IPS-18a (cell line): Measurements from ENCODE around the gene ITSN1.

Source experiments
- H3K27ac ChIP-seq: one replicate; pipeline ENCODE4 v1.5.1; 2013; ENCODE audit warnings: low read length
- H3K27me3 ChIP-seq: one replicate; pipeline ENCODE4 v1.6.1; 2013; ENCODE audit warnings: mild to moderate bottlenecking, low read length; ENCODE audit not compliant: control insufficient read depth, insufficient read depth
- H3K36me3 ChIP-seq: one replicate; pipeline ENCODE4 v1.6.1; 2013; ENCODE audit warnings: low read depth, low read length; ENCODE audit not compliant: control insufficient read depth
- H3K4me1 ChIP-seq: one replicate; pipeline ENCODE4 v1.6.1; 2013; ENCODE audit warnings: low read depth, low read length; ENCODE audit not compliant: control insufficient read depth
- H3K4me3 ChIP-seq: one replicate; pipeline ENCODE4 v1.5.1; 2013; ENCODE audit warnings: low read length
- H3K9ac ChIP-seq: one replicate; pipeline ENCODE4 v1.6.1; 2013; ENCODE audit warnings: mild to moderate bottlenecking, low read length, moderate library complexity
- H3K9me3 ChIP-seq: one replicate; pipeline ENCODE4 v1.6.1; 2013; ENCODE audit warnings: low read depth, low read length; ENCODE audit not compliant: control insufficient read depth

ITSN1 gene

DNA sequence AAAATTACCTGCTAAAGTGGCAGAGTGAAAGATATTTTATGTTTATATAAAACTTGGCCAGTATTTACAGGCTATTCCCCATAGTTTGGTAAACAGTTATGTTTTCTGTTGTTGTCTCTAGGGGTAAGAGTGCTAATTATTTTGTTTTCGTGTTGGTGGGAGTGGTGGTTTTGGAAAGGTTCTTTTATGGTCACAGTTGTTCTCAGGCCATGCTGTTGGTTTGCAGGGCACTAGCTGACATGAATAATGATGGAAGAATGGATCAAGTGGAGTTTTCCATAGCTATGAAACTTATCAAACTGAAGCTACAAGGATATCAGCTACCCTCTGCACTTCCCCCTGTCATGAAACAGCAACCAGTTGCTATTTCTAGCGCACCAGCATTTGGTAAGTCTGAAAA, 92.5 kb downstream of the ITSN1 start:
- Histone ChIP-seq H3K27me3 (no peaks in the 10 kb centered on the region), H3K4me1 (peaks cover 10% of the 10 kb centered on the region), H3K9me3 (no peaks in the 10 kb centered on the region), H3K27ac (no peak overlapping the region), H3K9ac (no peak overlapping the region), H3K4me3 (no peak overlapping the region), H3K36me3 (peaks cover 15% of the 10 kb centered on the region)

DNA sequence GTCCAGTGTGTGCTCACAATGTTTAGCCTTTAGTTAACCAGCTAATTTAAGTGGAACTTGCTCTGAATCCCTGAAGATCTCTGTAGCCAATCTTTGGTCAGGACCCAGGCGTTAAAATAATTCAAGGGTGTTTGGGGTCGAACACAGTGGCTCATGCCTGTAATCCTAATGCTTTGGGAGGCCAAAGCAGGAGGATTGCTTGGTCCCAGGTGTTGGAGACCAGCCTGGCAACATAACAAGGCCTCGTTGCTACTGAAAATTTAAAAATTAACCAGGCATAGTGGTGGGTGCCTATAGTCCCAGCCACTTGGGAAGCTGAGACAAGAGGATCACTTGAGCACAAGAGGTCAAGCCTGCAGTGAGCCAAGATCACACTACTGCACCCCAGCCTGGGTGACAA, 94.3 kb downstream of the ITSN1 start:
- H3K9ac ChIP-seq, result no peak overlapping the region
- H3K9me3 ChIP-seq, result no peaks in the 10 kb centered on the region
- H3K27me3 ChIP-seq, result no peaks in the 10 kb centered on the region
- H3K4me3 ChIP-seq, result no peak overlapping the region
- H3K36me3 ChIP-seq, result peaks cover 15% of the 10 kb centered on the region
- peaks cover 8% of the 10 kb centered on the region for H3K4me1 ChIP-seq
- no peak overlapping the region for H3K27ac ChIP-seq

DNA sequence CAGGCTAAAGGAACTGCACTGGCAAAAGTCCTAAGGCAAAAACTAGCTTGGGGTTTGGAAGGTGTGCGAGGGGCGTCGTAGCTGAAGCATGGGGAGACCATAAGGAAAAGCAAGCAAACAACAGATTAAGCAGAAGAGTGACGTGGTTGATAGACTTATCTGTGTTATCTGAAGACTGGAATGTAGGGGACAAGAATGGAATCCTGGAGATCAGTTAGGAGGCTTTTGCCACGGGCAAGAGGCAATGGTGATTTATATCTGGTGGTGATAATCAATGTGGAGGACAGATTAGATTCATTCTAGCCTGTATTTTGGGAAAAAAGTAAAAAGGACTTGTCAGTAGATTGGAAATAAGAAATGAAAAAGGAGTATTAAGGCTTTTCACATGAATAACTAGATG, 97.4 kb downstream of the ITSN1 start:
- H3K9ac ChIP-seq, result no peak overlapping the region
- no peaks in the 10 kb centered on the region for H3K4me1 ChIP-seq
- peaks cover 16% of the 10 kb centered on the region for H3K36me3 ChIP-seq
- no peaks in the 10 kb centered on the region for H3K27me3 ChIP-seq
- no peaks in the 10 kb centered on the region for H3K9me3 ChIP-seq
- H3K4me3 ChIP-seq, result no peak overlapping the region
- no peak overlapping the region for H3K27ac ChIP-seq

DNA sequence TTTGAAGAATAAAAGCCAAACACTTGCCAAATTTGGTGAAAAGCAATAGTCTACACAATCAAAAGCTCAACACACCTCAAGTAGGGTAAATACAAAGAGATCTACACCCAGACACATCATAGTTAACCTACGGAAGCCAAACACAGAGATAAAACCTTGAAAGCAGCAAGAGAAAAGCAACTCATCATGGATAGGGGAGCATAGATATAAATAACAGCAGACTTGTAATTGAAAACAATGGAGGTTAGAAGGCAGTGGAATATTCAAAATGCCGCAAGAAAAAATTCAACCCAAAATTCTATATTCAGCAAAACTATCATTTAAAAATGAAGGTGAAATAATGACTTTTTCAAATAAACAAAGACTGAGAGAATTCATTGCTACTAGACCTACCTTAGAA, 105.1 kb downstream of the ITSN1 start:
- Histone ChIP-seq H3K9me3 (no peaks in the 10 kb centered on the region), H3K27ac (no peak overlapping the region), H3K9ac (no peak overlapping the region), H3K27me3 (no peaks in the 10 kb centered on the region), H3K4me1 (no peaks in the 10 kb centered on the region), H3K36me3 (peaks cover 26% of the 10 kb centered on the region), H3K4me3 (no peak overlapping the region)

DNA sequence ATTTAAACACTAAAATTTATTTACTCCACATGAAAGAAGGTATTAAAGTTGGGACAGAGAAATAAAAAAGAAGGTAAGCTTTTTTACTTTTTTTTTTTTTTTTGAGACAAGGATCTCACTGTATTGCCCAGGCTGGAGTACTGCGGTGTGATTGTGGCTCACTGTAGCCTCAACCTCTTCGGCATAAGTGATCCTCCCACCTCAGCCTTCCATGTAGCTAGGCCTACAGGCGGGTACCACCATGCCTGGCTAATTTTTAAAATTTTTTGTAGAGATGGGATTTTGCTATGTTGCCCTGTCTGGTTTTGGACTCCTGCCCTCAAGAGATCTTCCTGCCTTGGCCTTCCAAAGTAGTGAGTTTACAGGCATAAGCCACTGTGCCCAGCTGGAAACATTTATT, 106.6 kb downstream of the ITSN1 start:
- Histone ChIP-seq H3K9ac (no peak overlapping the region), H3K27me3 (no peaks in the 10 kb centered on the region), H3K4me1 (no peaks in the 10 kb centered on the region), H3K36me3 (peaks cover 36% of the 10 kb centered on the region), H3K9me3 (no peaks in the 10 kb centered on the region), H3K27ac (no peak overlapping the region), H3K4me3 (no peak overlapping the region)

DNA sequence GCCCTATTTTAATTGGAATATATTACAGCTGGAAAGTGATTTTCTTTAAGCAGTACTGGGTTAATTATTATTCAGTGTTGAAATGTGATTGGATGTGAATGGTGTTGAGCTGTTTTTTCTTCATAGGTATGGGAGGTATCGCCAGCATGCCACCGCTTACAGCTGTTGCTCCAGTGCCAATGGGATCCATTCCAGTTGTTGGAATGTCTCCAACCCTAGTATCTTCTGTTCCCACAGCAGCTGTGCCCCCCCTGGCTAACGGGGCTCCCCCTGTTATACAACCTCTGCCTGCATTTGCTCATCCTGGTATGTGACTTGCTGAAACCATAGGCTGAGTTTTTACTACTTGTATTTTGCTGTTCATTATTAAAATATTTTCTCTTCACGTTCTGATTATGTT, 107.7 kb downstream of the ITSN1 start:
- H3K4me1 ChIP-seq, result no peaks in the 10 kb centered on the region
- H3K27me3 ChIP-seq, result no peaks in the 10 kb centered on the region
- no peaks in the 10 kb centered on the region for H3K9me3 ChIP-seq
- H3K27ac ChIP-seq, result no peak overlapping the region
- no peak overlapping the region for H3K4me3 ChIP-seq
- no peak overlapping the region for H3K9ac ChIP-seq
- peaks cover 38% of the 10 kb centered on the region for H3K36me3 ChIP-seq

DNA sequence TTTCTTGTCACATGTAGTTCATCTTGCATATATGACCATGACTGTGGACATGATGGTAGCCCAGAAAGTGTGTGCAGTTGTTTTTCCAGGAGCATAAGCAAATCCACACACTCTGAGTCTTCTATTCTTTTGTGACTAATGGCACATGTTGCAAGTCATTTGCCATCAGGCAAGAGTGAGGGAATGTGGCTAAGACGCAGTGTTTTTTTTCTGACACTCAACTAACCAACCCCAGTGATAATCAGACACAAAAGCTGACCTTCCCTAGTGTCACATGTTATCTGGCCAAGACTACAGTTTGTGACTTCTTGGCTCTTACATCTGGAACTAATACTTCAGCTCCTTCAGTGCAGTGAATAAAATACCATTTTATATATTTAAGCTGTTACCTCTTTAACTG, 108.8 kb downstream of the ITSN1 start:
- no peak overlapping the region for H3K9ac ChIP-seq
- peaks cover 38% of the 10 kb centered on the region for H3K36me3 ChIP-seq
- H3K27ac ChIP-seq, result no peak overlapping the region
- no peak overlapping the region for H3K4me3 ChIP-seq
- no peaks in the 10 kb centered on the region for H3K27me3 ChIP-seq
- no peaks in the 10 kb centered on the region for H3K9me3 ChIP-seq
- no peaks in the 10 kb centered on the region for H3K4me1 ChIP-seq

DNA sequence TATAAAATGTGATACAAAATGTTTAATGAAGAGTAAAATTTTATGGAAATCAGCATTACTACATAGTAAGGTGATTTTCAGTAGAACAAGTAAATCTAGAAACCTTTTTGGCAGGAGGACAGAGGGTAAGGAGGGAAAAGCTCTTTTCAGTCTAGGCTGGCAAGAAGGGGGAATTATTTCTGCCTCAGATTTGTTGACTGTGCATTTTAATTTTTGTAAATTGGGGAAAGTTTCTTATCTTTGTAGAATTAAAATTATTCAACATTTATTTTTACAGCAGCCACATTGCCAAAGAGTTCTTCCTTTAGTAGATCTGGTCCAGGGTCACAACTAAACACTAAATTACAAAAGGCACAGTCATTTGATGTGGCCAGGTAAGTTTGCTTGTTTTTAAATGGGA, 109.2 kb downstream of the ITSN1 start:
- Histone ChIP-seq H3K9ac (no peak overlapping the region), H3K4me1 (no peaks in the 10 kb centered on the region), H3K27me3 (no peaks in the 10 kb centered on the region), H3K4me3 (no peak overlapping the region), H3K9me3 (no peaks in the 10 kb centered on the region), H3K36me3 (peaks cover 42% of the 10 kb centered on the region), H3K27ac (no peak overlapping the region)

DNA sequence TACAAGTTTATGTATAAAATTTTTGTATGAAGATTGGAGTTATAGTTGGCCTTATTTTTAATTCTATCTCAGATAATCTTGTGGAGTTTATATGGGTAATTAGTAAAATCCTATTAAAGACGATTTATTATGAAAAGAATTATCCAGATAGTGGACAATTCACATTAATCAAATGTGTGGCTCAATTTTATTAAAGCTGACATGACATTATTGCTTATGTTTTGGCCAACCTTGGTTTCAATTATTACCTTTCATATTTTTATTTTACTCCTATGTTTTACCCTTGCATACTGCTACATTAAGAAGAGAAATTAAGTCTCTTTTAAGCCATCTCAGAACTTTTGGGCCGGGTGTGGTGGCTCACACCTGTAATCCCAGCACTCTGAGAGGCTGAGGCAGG, 110.0 kb downstream of the ITSN1 start:
- H3K4me3 ChIP-seq, result no peak overlapping the region
- H3K36me3 ChIP-seq, result peaks cover 42% of the 10 kb centered on the region
- no peaks in the 10 kb centered on the region for H3K9me3 ChIP-seq
- H3K9ac ChIP-seq, result no peak overlapping the region
- H3K4me1 ChIP-seq, result no peaks in the 10 kb centered on the region
- H3K27ac ChIP-seq, result no peak overlapping the region
- no peaks in the 10 kb centered on the region for H3K27me3 ChIP-seq

DNA sequence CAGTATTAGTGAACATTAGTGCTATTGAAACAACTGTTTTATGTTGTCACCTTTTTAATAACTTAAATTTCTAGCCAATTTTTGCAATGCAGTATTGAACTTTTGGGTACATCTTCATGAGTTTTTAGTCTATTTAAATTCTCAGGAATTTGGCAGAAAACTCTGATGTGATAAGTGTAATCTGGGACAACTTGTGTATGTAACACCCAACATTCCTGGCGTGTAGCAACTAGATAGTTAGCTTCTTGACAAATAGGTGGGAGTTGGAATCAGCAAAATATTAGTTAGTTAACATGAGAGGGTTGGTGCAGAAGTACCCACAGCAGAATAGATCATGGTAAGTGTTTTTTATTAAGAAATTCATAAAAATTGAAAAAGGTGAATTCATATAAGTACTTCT, 111.6 kb downstream of the ITSN1 start:
- Histone ChIP-seq H3K4me3 (no peak overlapping the region), H3K36me3 (peaks cover 44% of the 10 kb centered on the region), H3K27me3 (no peaks in the 10 kb centered on the region), H3K9ac (no peak overlapping the region), H3K9me3 (no peaks in the 10 kb centered on the region), H3K4me1 (no peaks in the 10 kb centered on the region), H3K27ac (no peak overlapping the region)

DNA sequence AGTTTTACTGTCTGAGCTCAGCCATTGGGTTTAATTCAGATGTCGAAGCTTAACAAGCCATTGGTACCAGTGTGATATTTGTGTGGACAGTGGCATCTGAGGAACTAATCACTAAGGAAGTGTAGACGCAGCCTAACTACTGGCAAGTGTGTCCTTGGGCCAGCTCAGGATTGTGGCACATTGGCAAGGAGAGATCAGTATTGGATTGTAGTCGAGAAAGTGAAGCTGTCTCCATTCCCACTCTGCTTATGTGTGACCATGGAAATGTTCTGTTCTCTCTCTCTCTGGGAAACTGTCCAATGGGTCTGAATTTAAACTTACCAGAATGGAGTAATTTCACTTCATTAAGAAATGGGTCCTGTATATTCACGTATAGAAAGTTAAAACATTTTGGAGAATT, 112.2 kb downstream of the ITSN1 start:
- Histone ChIP-seq H3K36me3 (peaks cover 45% of the 10 kb centered on the region), H3K27ac (no peak overlapping the region), H3K4me1 (no peaks in the 10 kb centered on the region), H3K4me3 (no peak overlapping the region), H3K27me3 (no peaks in the 10 kb centered on the region), H3K9ac (no peak overlapping the region), H3K9me3 (no peaks in the 10 kb centered on the region)

DNA sequence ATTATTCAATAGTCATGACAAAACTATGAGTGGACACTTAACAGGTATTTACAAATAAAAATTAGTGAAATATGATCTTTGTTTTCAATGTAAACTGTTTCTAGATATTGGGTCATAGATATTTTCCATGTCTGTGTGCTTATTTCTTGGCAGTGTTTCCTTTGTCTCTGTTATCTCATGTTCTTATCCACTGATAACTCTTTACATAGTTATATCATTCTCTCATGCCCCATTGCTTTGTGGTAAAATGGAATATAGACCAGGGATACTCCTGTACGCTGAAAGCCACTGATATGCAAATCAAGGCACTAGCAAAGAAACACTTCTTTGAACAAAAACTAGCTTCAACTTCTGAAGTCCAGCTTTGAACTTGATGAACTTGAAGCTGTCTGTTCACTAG, 113.1 kb downstream of the ITSN1 start:
- no peaks in the 10 kb centered on the region for H3K4me1 ChIP-seq
- no peak overlapping the region for H3K27ac ChIP-seq
- H3K27me3 ChIP-seq, result no peaks in the 10 kb centered on the region
- H3K4me3 ChIP-seq, result no peak overlapping the region
- no peaks in the 10 kb centered on the region for H3K9me3 ChIP-seq
- H3K36me3 ChIP-seq, result peaks cover 42% of the 10 kb centered on the region
- no peak overlapping the region for H3K9ac ChIP-seq
